Melanocyte of skin (primary cell): ENCODE measurements around the gene RUBCNL. TPM values are rescaled to one million over a fixed set of nuclear protein-coding genes. Genes with fewer than 3 reads are reported as not detected.

Experiments
- small RNA-seq, 2 donors: library from RNA; depleted of rRNA; stranded (forward); fragments of <200 nt; gene quantifications; one replicate each; pipeline ENCODE3, GENCODE V24; 2012
- total RNA-seq, 2 donors: library from RNA; depleted of rRNA; stranded (reverse); fragments of >200 nt; gene quantifications; 2 replicates each; pipeline ENCODE4 v1.2.3, GENCODE V29; 2012

The RUBCNL gene, protein sequence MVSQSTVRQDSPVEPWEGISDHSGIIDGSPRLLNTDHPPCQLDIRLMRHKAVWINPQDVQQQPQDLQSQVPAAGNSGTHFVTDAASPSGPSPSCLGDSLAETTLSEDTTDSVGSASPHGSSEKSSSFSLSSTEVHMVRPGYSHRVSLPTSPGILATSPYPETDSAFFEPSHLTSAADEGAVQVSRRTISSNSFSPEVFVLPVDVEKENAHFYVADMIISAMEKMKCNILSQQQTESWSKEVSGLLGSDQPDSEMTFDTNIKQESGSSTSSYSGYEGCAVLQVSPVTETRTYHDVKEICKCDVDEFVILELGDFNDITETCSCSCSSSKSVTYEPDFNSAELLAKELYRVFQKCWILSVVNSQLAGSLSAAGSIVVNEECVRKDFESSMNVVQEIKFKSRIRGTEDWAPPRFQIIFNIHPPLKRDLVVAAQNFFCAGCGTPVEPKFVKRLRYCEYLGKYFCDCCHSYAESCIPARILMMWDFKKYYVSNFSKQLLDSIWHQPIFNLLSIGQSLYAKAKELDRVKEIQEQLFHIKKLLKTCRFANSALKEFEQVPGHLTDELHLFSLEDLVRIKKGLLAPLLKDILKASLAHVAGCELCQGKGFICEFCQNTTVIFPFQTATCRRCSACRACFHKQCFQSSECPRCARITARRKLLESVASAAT
- total RNA-seq, result under 1 TPM in 1 of 2 donors, not detected in 1; 1.00 TPM

DNA sequence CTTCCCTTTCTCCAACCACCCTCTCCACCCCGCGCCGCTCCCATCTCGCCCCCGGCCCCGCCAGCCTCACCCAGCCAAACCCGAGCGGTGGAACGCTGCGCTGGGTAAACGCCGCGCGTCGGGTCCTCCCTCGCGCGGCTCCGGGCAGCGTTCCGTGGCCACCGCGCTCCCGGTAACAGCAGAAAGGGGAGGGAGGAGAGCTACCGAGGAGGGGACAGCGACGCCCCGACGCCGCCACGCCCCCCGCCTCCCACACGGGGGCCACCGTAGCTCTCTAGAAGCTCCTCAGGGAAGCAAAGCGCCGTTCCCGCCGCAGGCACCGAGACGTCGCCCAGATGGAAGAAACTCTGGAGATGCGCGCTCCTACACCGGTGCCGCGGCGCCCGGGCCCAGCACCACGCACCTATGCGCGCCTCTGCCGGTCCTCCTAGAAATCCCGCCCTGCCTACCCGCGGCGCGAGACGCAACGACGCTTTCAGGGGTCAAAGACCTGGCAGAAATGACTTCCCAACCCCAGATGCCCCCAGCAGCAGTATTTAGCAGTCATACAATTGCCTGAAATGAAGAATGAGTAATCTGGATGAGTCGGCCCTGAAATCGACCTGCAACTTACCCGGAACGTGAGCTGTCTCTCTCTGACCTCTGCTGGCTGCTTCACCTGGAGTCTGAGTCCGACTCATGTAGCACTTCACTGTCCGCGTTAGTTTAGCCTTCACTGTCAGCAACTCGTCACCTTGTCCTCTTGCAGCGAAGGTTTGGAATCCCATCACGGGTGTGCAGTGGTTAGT is at the start of gene RUBCNL:
RUBCNL (minus strand) TSS at position 189 of the 788 bp plus-strand sequence. CDS start 14,777 bp downstream, outside the sequence.

Small RNA genes within 50 kb of the gene (small RNA-seq; reads per million reads assigned to genes)
- gene RNU2-6P, result 105 to 169 reads per million in 2 donors
- gene RNU6-68P, result 0 reads per million in 2 donors

Other genes starting within 250 kb of the RUBCNL start
- gene LCP1, start 205.1 kb downstream of the RUBCNL start, total RNA-seq, result 10 to 100 TPM in 1 of 2 donors, 1 to 10 TPM in 1; 3.7 to 10.3 TPM
- under 1 TPM; 0.69 to 1.00 TPM for gene LRRC63, start 175.3 kb downstream of the RUBCNL start, total RNA-seq
- gene LRCH1, start 165.9 kb upstream of the RUBCNL start, total RNA-seq, result 10 to 100 TPM; 14.8 to 17.0 TPM